ENCODE measurements around the gene BLOC1S5.

Gene BLOC1S5, protein sequence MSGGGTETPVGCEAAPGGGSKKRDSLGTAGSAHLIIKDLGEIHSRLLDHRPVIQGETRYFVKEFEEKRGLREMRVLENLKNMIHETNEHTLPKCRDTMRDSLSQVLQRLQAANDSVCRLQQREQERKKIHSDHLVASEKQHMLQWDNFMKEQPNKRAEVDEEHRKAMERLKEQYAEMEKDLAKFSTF

DNA sequence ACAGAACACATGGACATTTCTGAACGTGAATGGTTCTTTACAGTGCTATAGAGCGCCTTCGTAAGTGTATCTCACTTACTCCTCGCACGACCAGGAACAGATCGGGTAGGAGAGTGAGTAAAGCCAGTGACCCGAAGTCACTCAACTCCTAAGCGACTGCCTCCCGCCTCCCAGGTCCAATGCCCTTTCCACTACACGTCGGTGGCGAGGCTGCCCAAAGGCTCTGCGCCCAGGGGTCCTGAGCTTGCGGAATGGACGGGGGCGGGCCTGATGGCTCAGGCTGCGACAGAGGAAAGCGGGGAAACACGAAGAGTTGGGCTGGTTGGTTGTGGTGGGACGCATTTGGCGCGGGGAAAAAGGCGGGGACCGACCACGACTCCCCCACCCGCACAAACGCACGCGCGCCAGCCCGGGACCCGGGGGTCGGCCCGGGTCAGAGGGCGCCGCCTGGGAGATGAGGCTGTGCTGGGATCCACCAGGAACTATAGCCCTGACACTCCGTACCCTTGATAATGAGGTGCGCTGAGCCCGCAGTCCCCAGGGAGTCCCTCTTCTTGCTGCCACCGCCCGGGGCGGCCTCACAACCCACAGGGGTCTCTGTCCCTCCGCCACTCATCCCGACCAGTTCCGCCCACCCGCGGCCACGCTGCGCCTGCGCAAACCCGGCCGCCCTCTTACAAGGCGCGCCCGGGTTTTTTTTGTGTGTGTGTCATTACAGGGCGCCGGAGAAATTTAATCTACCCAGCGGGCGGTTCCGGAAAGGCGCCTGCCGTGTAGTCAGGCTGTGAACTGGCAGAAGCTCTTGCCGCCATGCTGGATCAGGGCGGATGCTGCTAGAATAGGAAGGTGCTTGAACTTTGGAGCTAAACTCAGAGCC lies at the start of gene BLOC1S5:
BLOC1S5 (minus strand) TSS at position 629 of the 877 bp plus-strand sequence; CDS start at position 616, 13 bp downstream.
- peak; percentile 97 for DNase-seq (ENCODE audit: low spot score)

DNA sequence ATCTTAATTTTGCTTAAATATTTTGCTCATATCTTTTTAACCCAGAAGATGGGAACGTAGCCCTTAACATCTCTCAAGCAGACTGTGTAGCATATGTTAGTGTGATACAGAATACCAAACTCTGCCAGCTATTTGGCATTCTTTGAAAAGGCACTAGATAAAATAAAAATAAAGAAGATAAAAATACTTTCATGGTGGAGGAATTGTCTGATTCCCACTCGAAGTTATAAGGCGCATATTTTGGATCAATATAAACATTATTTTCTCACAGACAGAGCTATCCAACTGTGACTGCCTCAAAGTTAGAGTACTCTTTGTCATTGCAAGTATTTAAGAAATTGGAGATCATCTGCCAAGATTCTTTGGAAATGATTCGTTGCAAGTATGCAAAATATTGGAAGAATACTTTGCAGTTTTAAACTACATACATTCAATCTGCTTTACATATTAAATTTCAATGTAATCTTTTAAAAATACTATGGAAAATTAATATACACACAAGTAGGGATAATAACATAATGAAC lies 49.0 kb upstream of the BLOC1S5 start:
- DNase-seq (ENCODE audit: low spot score) = no peak

DNA sequence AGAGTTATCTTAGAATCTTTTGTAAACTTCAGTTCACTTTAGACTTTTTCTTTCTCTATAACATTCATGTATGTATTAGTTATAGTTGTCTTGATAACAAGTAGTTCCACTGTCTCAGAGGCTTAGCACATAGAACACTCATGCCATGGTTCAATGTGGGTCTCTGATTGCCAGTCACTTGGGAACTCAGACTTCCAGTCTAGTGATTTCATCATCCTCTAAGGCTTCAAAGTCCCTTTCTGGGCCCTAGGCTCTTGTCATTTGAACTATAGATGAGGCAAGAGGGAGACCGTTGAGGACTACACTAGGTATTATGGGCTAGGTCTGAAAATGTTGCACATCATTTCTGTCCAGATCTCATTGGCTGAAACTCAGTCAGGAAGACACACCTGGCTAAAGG lies 46.5 kb upstream of the BLOC1S5 start:
- no peak for DNase-seq (ENCODE audit: low spot score)

DNA sequence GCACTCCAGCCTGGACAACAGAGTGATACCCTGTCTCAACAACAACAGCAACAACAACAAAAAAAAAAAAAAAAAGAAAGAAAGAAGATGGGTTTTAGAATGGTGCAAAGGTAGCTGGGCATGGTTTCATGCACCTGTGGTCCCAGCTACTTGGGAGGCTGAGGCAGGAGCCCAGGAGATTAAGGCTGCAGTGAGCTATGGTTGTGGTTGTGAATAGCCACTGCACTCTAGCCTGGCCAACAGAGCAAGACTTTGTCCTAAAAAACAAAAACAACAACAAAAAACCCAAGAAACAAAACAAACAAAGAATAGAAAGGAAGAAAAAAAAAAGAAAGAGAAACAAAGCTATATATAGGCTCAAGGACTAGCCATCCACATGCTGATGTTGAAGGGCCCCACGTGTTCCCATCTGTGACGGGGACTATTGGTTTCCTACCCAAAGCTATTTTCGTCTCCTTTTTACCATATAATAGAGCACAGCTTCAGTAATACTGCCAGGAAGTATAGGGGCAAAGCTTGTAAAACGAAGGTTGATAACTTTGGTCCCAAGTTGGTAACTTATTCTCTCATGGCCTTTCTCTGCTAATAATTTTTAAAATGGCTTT lies 46.0 kb upstream of the BLOC1S5 start:
- no peak for DNase-seq (ENCODE audit: low spot score)

DNA sequence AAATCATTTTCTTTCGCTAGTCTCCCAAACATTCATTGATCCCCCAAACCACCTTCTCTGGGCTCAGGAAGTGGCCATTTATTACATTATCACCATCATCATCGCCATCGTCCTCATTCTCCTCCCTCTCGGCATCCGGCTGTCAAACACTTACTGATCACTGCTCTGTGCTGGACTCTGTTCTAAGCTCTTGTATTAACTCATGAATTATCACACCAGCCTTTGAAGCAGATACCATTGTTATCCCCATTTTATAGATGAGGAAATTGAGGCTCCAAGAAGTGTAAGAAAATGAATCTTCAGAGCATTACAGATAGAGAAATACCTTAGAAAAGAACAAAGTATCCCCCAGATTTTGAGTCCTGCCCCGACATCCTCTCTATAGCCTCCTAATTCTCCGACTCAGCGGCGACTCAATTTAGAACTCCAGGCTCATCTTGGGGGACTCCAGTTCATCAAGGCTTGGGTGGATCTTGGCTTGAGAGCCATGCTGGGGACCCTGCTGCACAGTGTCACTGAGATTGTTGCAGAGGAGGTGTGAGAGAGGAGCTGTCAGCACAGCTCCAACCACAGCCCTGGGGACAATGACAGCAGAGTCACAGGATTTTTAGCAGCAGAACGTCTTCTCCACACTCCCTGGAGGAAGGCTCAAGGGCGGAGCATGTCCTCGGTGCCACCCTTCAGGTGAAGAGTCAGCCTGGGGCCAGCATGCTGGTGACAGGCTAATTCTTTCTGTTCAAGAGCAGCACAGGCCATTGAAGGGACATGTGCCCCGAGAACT lies 44.8 kb upstream of the BLOC1S5 start:
- no peak for DNase-seq (ENCODE audit: low spot score)

DNA sequence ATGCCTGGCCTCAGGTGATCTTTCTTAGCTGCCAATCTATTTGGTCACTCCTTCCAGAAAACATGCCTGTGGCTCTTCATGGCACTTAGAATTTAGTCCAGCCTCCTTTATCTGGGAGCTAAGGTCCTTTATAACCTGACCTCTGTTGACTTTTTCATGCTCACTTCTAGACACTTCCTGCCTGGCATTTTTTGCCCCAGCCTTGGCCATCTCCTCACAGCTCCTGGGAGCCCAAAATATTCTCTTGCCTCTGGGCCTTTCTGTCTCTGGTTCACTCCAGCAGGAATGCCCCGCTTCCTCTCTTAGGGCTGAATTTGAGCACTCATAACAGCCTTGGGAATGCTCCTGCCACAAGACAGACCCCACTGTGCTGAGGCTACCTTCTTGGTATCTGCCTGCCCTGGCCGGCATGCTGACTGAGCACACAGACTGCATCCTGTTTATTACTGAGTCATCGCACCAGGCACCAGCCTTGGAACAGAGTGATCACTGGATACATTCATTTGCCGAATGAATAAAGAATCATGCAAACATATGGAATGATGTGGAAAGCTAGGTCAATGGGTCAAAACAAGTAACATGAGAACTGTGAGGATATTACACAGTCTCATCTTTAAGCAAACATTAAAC lies 44.0 kb upstream of the BLOC1S5 start:
- peak; percentile 72 for DNase-seq (ENCODE audit: low spot score)

DNA sequence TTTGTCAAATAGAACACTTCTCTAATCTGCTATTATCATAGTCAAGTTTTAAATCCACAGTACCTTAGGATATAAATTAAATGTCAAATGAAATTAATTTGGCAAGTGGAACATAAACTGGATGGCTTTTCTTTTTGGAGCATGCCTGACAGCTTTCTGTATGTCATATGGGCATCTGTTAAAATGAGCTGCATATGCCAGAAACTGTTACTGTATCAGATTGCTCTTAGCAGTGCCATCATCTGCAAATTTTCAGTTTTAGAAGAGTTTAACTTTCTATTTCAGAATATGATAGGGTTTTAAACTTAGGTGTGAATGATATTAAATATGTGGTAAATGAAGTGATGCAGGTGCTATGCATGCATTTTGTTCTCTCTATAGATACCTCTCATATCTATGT lies 41.6 kb upstream of the BLOC1S5 start:
- DNase-seq (ENCODE audit: low spot score) = no peak

DNA sequence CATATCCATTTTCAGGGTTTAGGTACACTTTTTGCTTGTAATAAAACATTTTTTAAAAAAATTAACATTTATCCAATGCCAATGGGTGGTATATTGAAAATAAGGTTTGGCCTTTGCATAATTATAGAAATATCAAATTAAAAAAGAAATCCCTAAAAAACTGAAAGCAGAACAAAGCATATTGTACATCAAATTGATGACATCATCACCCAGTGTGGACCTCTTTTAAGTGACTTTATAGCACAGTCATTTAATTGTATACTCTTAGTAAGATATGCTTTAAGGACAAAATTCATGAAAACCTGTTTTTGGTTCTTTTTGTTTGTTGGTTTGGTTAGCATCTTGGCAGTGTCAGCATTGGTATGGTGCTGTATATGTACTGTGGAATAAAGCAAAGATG lies 39.5 kb upstream of the BLOC1S5 start:
- no peak for DNase-seq (ENCODE audit: low spot score)

DNA sequence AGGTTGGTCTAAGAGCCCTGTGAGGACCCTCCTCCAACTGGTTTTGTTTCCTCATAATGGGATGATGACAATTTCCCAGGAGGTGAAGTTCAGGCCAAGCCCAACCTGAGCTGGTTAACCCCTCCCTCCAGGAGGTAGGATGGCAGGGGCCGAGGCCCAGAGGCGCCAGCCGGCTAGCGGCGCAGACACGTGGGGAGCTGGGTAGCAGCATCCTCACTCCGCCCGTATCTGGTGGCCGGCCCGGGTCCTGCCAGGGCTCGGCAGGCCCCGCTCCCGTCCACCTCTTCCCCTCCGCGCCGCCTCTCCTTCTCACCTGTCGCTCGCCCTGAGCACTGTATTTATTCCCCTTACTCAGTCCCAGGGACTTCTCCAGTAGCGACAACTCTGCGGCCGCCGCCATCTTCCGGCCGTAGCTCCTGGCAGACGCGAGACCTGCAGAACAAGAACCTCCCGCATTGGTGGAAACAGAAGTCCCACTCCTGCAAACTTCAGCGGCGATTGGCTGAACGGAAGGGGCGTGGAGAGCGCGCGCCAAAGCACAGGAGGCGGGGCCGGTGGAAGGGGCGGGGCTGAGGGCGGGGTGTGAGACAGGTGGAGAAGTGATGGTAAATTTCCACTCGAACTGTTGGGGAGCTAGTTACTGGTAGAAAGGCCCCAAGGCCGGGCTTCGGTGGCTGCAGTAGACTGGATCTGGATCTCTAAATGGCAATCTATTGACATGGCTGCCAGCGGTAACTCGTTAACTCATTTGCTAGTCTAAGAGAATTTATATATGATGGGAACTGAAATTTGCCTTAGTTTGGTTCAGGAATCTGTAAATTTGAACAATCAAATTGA lies 38.2 kb upstream of the BLOC1S5 start, which contains the start of gene EEF1E1:
EEF1E1 (minus strand) TSS at position 427 of the 837 bp plus-strand sequence; CDS start at position 400, 27 bp downstream.
- peak; percentile 96 for DNase-seq (ENCODE audit: low spot score)

DNA sequence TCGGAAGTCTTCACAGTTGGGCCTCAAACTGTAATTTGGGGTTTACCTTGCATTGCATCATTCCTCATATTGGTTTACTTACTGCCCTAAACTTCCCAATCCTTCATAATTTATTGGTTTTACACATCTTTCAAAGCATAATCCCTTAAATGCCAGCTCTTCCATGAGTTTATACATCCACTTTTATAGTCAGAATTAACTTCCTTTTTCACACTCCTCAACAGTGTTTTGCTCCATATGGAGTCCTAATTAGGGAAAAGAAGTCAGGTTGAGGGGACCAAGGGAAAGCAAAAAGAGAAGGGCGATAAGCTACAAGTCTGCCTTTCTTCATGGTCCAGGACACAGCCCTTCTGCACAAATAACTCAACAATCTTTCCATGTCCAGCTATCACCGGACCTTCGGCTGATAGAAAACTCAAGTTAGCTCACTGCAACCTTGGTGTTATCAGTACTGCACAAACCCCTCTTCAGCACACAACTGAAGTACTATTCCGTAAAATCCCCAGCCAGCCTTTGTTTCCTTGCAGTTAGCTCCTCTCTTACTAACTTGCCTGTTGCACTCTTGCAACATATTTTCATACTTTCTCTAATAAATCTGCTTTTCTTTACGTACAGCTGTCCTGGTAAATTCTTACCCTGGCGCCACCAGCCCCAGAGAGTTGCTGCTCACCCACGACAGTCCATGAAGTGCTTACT lies 36.1 kb upstream of the BLOC1S5 start:
- no peak for DNase-seq (ENCODE audit: low spot score)

DNA sequence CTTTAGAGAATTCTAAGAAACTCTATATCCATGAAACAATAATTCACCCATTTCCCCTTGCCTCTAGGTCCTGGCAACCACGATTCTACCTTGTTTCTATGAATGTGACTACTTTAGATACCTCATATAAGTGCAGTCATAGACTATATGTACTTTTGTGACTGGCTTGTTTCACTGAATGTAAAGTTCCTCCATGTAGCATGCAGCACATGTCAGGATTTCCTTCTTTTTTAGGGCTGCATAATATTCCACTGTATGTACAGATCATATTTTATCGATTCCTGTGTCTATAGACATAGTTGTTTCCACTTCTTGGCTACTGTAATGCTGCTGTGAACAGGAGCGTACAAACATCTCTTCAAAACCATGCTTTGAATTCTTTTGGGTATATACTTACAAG lies 26.5 kb upstream of the BLOC1S5 start:
- no peak for DNase-seq (ENCODE audit: low spot score)

DNA sequence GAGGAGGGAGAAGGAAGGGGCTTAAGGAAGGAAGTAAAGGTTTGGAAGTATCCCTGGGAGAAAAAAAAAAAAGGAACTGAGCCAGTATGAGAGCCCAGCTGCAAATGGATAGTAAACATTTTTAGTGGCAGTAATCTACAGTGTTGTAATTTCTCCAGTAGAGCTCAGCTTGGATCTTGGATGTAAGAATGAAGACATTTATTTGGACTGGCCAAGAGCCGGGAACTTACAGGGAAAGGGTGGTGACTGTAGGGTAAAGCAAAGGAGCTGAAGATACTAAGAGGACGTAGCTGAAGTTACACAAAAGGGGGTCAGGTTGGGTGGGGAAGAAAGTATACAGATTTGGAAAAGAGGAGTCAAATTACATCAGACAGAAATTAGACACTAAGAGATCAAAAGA lies 24.7 kb upstream of the BLOC1S5 start:
- DNase-seq (ENCODE audit: low spot score) = no peak

DNA sequence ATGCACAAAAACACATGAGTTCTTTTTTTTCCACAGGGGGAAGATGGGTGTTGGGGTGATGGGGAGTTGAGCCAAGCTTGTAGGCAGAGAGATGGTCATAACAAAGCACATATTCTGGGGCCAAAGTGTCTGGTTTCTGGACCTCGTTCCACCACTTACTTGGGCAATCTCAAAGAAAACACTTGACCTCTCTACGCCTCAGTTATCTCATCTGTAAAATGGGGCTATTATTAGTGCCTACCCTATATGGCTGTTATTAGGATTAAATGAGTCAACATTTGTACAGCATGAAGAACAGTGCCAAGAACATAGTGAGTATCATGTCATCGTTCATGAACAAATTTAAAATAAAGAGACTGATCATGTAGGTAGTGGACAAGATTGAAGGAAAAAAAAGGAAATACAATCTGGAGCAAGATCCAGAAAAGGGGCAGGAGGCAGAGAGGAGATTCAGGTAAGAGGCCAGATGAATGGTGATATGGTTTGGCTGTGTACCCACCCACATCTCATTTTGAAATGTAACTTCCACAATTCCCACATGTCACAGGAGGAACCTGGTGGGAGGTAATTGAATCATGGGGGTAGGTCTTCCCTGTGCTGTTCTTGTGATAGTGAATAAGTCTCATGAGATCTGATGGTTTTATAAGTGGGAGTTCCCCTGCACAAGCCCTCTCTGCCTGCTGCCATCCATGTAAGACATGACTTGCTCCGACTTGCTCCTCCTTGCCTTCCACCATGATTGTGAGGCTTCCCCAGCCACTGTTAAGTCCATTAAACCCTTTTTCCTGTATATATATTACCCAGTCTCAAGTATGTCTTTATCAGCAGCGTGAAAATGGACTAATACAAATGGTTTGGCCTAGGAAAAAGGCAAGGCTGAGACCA lies 23.9 kb upstream of the BLOC1S5 start:
- no peak for DNase-seq (ENCODE audit: low spot score)

DNA sequence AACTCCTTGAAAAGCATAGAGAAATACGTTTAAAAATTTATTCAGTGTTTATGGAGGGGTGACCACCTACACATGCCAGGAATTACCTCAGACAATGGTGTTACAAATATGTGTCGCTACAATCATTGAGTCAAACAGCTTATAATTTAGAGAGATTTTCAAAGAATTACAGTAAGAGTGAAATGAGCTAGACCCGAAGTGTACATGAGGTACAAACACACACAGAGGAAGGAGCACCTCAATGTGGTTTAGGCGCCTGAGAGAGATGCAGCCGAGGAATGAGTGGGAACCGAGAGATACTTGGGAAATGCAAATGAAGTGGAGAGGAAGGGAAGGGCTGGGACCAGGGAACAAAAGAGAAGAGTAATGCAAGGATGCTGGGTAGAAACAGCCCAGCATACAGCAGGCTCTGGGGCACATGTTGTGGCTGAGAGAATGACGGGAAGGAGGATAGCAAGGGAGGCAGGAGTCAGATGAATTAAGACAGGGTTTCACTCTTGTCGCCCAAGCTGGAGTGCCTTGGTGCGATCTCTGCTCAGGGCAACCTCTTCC lies 22.6 kb upstream of the BLOC1S5 start:
- DNase-seq (ENCODE audit: low spot score) = no peak

DNA sequence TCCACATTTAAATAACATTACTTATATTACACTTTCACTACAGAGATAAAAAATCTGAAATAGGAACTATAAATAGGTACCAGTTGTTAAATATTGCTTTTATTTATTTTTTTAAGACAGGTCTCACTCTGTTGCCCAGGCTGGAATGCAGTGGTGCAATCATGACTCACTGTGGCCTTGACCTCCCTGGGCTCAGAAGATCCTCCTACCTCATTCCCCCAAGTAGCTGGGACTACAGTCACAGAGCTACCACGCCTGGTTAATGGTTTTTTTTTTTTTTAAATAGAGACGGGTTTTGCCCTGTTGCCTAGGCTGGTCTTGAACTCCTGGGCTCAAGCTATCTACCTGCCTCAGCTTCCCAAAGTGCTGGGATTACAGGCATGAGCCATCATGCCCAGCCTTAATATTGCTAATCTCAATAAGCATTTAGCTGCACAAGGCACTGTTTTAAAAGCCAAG lies 20.9 kb upstream of the BLOC1S5 start:
- DNase-seq (ENCODE audit: low spot score) = no peak

DNA sequence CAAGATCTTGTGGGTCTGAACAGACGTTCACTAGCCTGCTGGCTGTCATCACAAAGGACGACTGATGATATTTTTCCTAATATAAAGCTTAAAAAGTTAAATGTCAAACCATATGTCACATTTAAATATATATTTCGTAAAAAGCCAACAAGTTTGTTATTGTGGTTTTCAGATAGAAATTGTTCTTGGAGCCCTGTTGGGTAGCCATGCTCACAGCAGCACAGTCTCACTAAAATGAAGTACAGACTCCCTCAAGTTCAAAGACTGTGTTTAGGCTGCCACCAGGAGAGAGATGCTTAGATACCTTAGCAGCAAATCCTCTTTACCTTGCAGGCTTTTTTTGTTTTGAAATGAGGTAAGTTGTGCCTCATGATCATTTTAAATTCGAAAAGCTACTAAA lies 20.4 kb upstream of the BLOC1S5 start:
- no peak for DNase-seq (ENCODE audit: low spot score)

DNA sequence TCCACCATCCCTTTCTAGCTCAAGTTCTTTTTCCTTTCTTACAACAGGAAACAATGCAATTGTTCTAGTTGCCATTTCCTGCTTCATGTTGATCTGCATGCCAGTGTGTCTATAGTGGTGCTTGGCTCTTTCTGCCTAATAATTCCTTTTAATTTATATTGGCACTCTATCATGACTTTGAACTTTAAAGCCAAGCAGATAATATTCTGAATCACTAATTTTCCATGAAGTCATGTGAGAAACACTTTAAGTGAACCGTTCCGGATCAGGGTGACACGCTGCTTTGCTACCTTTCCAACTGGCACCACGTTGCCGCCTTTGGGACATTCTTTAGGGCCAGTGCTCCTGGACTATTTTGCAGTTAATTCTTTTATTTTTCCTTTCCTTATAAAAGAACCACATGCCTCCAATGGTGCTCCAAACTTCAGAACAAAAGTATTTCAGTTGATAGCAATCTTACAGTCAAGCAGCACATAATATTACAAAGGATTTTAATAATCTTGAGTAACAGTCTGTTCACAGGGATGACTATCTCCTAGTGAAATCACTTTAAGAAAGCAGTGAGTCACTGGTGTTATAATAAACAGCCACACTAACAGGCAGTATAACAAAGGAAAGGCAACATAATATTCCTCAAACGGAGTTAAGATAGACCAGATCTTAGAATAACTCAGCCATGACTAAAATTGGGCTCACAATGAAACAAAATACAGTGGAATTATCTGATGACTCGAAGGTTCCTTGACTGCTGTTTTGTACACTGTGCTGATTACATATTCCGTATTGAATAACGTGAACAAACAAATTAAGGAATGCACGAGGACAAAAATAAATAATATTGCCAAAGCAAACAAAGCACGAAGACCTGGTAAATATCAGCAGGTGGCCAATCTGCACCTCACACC lies 19.0 kb upstream of the BLOC1S5 start:
- no peak for DNase-seq (ENCODE audit: low spot score)
